ENCODE data around the gene TRHDE.

DNA sequence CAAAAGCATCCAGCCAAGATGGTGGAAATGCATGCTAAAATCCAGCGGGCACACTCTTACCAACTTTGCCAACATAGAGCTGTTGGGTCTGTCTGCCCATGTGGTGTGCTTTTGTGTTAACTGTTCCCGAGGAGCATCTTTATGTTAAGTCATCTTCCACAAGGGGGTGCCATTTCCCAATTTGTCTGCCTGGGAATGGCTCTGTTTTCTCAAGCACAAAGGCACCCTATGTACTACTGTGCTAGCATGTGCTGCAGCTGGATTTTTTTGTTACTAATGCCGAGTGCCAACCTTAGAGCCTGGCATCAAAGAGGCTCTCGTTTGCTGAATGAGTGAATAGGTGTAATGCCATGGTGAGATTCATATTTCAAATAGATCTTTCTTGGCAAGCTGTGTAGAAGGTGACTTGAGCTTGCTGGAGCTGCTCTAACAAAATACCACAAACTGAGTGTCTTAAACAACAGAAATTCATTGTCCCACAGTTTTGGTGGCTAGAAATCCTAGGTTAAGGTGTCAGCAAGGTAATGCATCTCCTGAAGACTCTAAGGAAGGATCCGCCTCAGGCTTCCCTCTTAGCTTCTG lies 74.3 kb downstream of the TRHDE start:
- TF ChIP-seq, protein P1, sequence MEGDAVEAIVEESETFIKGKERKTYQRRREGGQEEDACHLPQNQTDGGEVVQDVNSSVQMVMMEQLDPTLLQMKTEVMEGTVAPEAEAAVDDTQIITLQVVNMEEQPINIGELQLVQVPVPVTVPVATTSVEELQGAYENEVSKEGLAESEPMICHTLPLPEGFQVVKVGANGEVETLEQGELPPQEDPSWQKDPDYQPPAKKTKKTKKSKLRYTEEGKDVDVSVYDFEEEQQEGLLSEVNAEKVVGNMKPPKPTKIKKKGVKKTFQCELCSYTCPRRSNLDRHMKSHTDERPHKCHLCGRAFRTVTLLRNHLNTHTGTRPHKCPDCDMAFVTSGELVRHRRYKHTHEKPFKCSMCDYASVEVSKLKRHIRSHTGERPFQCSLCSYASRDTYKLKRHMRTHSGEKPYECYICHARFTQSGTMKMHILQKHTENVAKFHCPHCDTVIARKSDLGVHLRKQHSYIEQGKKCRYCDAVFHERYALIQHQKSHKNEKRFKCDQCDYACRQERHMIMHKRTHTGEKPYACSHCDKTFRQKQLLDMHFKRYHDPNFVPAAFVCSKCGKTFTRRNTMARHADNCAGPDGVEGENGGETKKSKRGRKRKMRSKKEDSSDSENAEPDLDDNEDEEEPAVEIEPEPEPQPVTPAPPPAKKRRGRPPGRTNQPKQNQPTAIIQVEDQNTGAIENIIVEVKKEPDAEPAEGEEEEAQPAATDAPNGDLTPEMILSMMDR (IDR thresholded peaks at IDR 0.05): no peak
- no peak for TF ChIP-seq POLR2A (IDR thresholded peaks at IDR 0.05)

Measured in lower leg skin (tissue), 3 donors.